HepG2 (cell line): ENCODE measurements around the gene RAB3GAP1. TPM values are rescaled to one million over a fixed set of nuclear protein-coding genes. Genes with fewer than 3 reads are reported as not detected.

Experiments used
- FOXA1 ChIP-seq, 2 experiments: fragments of 450-650 bp in 1 of 2; sonication (generic) in 1 of 2; formaldehyde crosslinking in 1 of 2; IDR thresholded peaks; 2 replicates each; pipeline versions ENCODE4 v1.4.0 to v1.6.1; 2016 to 2020; ENCODE audit warnings: missing genetic modification reagents in 1 of 2
- HDAC1 ChIP-seq: sonication (generic); formaldehyde crosslinking; IDR thresholded peaks from 2 replicates; pipeline ENCODE4 v1.5.1; 2020; ENCODE audit warnings: mild to moderate bottlenecking, missing genetic modification reagents
- HNF4A ChIP-seq: sonication (generic); formaldehyde crosslinking; IDR thresholded peaks from 2 replicates; pipeline ENCODE4 v1.4.0; 2020; ENCODE audit warnings: missing genetic modification reagents
- LCORL ChIP-seq, 2 experiments: fragments of 450-650 bp in 1 of 2; sonication (generic) in 1 of 2; formaldehyde crosslinking in 1 of 2; IDR thresholded peaks; 2 replicates each; pipeline versions ENCODE4 v1.5.0 to v1.6.1; 2017 to 2020; ENCODE audit warnings: antibody characterized with exemption in 1 of 2, missing genetic modification reagents in 1 of 2
- MED1 ChIP-seq: sonication (generic); formaldehyde crosslinking; IDR thresholded peaks from 2 replicates; pipeline ENCODE4 v1.4.0; 2020; ENCODE audit warnings: missing genetic modification reagents
- NBN ChIP-seq: fragments of 450-650 bp; conservative IDR thresholded peaks from 2 replicates; pipeline ENCODE4 v1.6.1; 2017
- NCOR1 ChIP-seq: fragments of 200-600 bp; sonication (generic); IDR thresholded peaks from 2 replicates; pipeline ENCODE4 v1.7.0; 2017; ENCODE audit warnings: antibody characterized with exemption, low read length, borderline replicate concordance
- PBX2 ChIP-seq: IDR thresholded peaks from 2 replicates; pipeline ENCODE4 v1.6.1; 2016; ENCODE audit warnings: control low read depth
- SMARCE1 ChIP-seq: fragments of 450-650 bp; IDR thresholded peaks from 2 replicates; pipeline ENCODE4 v1.6.1; 2017; ENCODE audit warnings: borderline replicate concordance
- TBL1XR1 ChIP-seq: fragments of 150-350 bp; IDR thresholded peaks from 2 replicates; pipeline ENCODE4 v1.6.1; 2014; ENCODE audit warnings: borderline replicate concordance, low read length; ENCODE audit not compliant: partially characterized antibody
- ZNF251 ChIP-seq: sonication (generic); formaldehyde crosslinking; IDR thresholded peaks from 2 replicates; pipeline ENCODE4 v1.9.0; 2021; ENCODE audit warnings: mild to moderate bottlenecking, missing genetic modification reagents
- ZNF556 ChIP-seq: sonication (generic); formaldehyde crosslinking; IDR thresholded peaks from 2 replicates; pipeline ENCODE4 v1.4.0; 2020; ENCODE audit warnings: mild to moderate bottlenecking, missing genetic modification reagents, borderline replicate concordance
- ZNF558 ChIP-seq: sonication (generic); formaldehyde crosslinking; IDR thresholded peaks from 2 replicates; pipeline ENCODE4 v1.9.0; 2022; ENCODE audit warnings: mild to moderate bottlenecking, missing genetic modification reagents, borderline replicate concordance
- ZNF644 ChIP-seq: IDR thresholded peaks from 2 replicates; pipeline ENCODE4 v1.6.1; 2016; ENCODE audit warnings: low read depth
- ZNF737 ChIP-seq: sonication (generic); formaldehyde crosslinking; IDR thresholded peaks from 2 replicates; pipeline ENCODE4 v1.5.0; 2020; ENCODE audit warnings: missing genetic modification reagents, mild to moderate bottlenecking, borderline replicate concordance
- polyA plus RNA-seq, 8 experiments: library from polyadenylated mRNA; depleted of rRNA in 3 of 8; stranded (reverse) in 7 of 8; unstranded in 1 of 8; fragments of >200 nt; fragmentation: Illumina TruSeq in 4 of 8; extraction: Trizol in 4 of 8; gene quantifications; 2 replicates each; pipeline versions ENCODE4 v1.2.1 to v1.2.3, GENCODE V29; 2011 to 2016; ENCODE audit warnings: low read depth in 4 of 8, missing spikeins in 1 of 8, mixed read lengths in 1 of 8; ENCODE audit not compliant: insufficient read depth in 1 of 8
- total RNA-seq, 5 experiments: library from RNA; depleted of rRNA; stranded (reverse); fragments of >200 nt; fragmentation: Illumina TruSeq; extraction: Trizol; gene quantifications; 2 replicates each; pipeline ENCODE4 v1.2.3, GENCODE V29; 2016; ENCODE audit warnings: low read depth in 1 of 5
- TF ChIP-seq, protein P1 (sequence below): sonication (generic); formaldehyde crosslinking; IDR thresholded peaks from 2 replicates; pipeline ENCODE4 v1.5.1; 2020; ENCODE audit warnings: mild to moderate bottlenecking, missing genetic modification reagents, borderline replicate concordance
- TF ChIP-seq, protein P2 (sequence below): sonication (generic); formaldehyde crosslinking; conservative IDR thresholded peaks from 2 replicates; pipeline ENCODE4 v1.4.0; 2020; ENCODE audit warnings: missing genetic modification reagents
- TF ChIP-seq, protein P3 (sequence below): IDR thresholded peaks from 2 replicates; pipeline ENCODE4 v1.4.0; 2020; ENCODE audit warnings: mild to moderate bottlenecking, missing genetic modification reagents

The RAB3GAP1 gene
- total and polyA plus RNA-seq, 2 of the 13 experiments (the other 11 are each of a cell fraction or from before 2014, with no cell fraction given) = 15.2 to 48.8 TPM

DNA sequence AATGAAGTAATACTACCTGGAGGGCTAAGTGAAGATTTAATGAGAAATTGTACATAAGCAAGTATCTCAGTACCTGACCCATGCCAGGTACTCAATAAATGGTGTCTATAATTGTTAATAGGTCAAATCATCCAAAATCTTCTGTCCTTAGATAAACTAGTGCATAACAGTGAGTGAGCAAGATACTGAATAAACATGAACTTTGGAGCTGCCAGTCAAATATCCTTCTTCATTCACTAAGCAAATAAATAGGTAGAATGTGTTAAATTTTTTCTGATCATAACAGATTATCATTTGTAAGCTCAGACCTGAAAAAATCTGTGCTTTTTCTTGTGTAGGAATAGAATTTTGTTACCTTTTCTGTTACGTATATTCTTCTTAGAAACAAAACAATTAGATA, 39.6 kb downstream of the RAB3GAP1 start (continued):
- no peak for TF ChIP-seq ZNF558 (CRISPR knock-in tag)
- TF ChIP-seq NBN = no peak
- TF ChIP-seq, protein P1, sequence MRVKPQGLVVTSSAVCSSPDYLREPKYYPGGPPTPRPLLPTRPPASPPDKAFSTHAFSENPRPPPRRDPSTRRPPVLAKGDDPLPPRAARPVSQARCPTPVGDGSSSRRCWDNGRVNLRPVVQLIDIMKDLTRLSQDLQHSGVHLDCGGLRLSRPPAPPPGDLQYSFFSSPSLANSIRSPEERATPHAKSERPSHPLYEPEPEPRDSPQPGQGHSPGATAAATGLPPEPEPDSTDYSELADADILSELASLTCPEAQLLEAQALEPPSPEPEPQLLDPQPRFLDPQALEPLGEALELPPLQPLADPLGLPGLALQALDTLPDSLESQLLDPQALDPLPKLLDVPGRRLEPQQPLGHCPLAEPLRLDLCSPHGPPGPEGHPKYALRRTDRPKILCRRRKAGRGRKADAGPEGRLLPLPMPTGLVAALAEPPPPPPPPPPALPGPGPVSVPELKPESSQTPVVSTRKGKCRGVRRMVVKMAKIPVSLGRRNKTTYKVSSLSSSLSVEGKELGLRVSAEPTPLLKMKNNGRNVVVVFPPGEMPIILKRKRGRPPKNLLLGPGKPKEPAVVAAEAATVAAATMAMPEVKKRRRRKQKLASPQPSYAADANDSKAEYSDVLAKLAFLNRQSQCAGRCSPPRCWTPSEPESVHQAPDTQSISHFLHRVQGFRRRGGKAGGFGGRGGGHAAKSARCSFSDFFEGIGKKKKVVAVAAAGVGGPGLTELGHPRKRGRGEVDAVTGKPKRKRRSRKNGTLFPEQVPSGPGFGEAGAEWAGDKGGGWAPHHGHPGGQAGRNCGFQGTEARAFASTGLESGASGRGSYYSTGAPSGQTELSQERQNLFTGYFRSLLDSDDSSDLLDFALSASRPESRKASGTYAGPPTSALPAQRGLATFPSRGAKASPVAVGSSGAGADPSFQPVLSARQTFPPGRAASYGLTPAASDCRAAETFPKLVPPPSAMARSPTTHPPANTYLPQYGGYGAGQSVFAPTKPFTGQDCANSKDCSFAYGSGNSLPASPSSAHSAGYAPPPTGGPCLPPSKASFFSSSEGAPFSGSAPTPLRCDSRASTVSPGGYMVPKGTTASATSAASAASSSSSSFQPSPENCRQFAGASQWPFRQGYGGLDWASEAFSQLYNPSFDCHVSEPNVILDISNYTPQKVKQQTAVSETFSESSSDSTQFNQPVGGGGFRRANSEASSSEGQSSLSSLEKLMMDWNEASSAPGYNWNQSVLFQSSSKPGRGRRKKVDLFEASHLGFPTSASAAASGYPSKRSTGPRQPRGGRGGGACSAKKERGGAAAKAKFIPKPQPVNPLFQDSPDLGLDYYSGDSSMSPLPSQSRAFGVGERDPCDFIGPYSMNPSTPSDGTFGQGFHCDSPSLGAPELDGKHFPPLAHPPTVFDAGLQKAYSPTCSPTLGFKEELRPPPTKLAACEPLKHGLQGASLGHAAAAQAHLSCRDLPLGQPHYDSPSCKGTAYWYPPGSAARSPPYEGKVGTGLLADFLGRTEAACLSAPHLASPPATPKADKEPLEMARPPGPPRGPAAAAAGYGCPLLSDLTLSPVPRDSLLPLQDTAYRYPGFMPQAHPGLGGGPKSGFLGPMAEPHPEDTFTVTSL (CRISPR knock-in tag) = peak; percentile 63; the same call in 1 of the 2 replicates
- no peak for TF ChIP-seq ZNF556 (CRISPR knock-in tag)
- TF ChIP-seq LCORL (IDR thresholded peaks at IDR 0.05) = peak; percentile 72; the same call in 1 of the 2 replicates
- TF ChIP-seq LCORL (CRISPR knock-in tag; IDR thresholded peaks at IDR 0.05) = peak; percentile 49; the same call in 1 of the 2 replicates
- TF ChIP-seq, protein P2, sequence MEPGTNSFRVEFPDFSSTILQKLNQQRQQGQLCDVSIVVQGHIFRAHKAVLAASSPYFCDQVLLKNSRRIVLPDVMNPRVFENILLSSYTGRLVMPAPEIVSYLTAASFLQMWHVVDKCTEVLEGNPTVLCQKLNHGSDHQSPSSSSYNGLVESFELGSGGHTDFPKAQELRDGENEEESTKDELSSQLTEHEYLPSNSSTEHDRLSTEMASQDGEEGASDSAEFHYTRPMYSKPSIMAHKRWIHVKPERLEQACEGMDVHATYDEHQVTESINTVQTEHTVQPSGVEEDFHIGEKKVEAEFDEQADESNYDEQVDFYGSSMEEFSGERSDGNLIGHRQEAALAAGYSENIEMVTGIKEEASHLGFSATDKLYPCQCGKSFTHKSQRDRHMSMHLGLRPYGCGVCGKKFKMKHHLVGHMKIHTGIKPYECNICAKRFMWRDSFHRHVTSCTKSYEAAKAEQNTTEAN (CRISPR knock-in tag) = peak; percentile 61
- no peak for TF ChIP-seq SMARCE1
- TF ChIP-seq PBX2 (CRISPR knock-in tag) = peak; percentile 76
- TF ChIP-seq ZNF644 (CRISPR knock-in tag) = no peak
- peak; percentile 93 for TF ChIP-seq HNF4A (CRISPR knock-in tag)
- peak; percentile 85 for TF ChIP-seq FOXA1 (IDR thresholded peaks at IDR 0.05)
- TF ChIP-seq FOXA1 (CRISPR knock-in tag; IDR thresholded peaks at IDR 0.05) = peak; percentile 89
- TF ChIP-seq ZNF737 (CRISPR knock-in tag) = no peak
- peak; percentile 52; the same call in 1 of the 2 replicates for TF ChIP-seq NCOR1
- no peak for TF ChIP-seq ZNF251 (CRISPR knock-in tag)
- TF ChIP-seq MED1 (CRISPR knock-in tag) = 0 out of 2 replicates have a peak, but pooled peaks have one; percentile 20
- TF ChIP-seq TBL1XR1 = peak; percentile 26
- 0 out of 2 replicates have a peak, but pooled peaks have one; percentile 26 for TF ChIP-seq HDAC1 (CRISPR knock-in tag)
- TF ChIP-seq, protein P3, sequence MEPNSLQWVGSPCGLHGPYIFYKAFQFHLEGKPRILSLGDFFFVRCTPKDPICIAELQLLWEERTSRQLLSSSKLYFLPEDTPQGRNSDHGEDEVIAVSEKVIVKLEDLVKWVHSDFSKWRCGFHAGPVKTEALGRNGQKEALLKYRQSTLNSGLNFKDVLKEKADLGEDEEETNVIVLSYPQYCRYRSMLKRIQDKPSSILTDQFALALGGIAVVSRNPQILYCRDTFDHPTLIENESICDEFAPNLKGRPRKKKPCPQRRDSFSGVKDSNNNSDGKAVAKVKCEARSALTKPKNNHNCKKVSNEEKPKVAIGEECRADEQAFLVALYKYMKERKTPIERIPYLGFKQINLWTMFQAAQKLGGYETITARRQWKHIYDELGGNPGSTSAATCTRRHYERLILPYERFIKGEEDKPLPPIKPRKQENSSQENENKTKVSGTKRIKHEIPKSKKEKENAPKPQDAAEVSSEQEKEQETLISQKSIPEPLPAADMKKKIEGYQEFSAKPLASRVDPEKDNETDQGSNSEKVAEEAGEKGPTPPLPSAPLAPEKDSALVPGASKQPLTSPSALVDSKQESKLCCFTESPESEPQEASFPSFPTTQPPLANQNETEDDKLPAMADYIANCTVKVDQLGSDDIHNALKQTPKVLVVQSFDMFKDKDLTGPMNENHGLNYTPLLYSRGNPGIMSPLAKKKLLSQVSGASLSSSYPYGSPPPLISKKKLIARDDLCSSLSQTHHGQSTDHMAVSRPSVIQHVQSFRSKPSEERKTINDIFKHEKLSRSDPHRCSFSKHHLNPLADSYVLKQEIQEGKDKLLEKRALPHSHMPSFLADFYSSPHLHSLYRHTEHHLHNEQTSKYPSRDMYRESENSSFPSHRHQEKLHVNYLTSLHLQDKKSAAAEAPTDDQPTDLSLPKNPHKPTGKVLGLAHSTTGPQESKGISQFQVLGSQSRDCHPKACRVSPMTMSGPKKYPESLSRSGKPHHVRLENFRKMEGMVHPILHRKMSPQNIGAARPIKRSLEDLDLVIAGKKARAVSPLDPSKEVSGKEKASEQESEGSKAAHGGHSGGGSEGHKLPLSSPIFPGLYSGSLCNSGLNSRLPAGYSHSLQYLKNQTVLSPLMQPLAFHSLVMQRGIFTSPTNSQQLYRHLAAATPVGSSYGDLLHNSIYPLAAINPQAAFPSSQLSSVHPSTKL (CRISPR knock-in tag) = peak; percentile 88
